Astrocyte of the cerebellum (primary cell): ENCODE data around the gene TMEM17.
"Not testable (repeated sequence)": the region's sequence is repeated elsewhere in the genome, so short reads cannot be mapped to it uniquely, and the experiment has no call there.

Experiments used
- DNase-seq: peaks from one replicate; pipeline ENCODE4 v3.0.0-alpha.2; 2011; ENCODE audit warnings: low read depth
- H3K4me3 ChIP-seq: 2 replicates; pipeline ENCODE4 v1.5.1; 2011; ENCODE audit warnings: mild to moderate bottlenecking, low read depth, low read length, moderate library complexity
- in situ Hi-C: cut with HindIII; loops from 2 replicates; pipeline ENCODE4 v1.10.0; 2017; ENCODE audit warnings: low sequenced_read_pairs
- TF ChIP-seq, protein P1 (sequence below): IDR thresholded peaks from 2 replicates; pipeline ENCODE4 v1.5.1; 2012; ENCODE audit warnings: low read length, low read depth, moderate library complexity, mild to moderate bottlenecking; ENCODE audit errors: missing control alignments

Gene TMEM17

DNA sequence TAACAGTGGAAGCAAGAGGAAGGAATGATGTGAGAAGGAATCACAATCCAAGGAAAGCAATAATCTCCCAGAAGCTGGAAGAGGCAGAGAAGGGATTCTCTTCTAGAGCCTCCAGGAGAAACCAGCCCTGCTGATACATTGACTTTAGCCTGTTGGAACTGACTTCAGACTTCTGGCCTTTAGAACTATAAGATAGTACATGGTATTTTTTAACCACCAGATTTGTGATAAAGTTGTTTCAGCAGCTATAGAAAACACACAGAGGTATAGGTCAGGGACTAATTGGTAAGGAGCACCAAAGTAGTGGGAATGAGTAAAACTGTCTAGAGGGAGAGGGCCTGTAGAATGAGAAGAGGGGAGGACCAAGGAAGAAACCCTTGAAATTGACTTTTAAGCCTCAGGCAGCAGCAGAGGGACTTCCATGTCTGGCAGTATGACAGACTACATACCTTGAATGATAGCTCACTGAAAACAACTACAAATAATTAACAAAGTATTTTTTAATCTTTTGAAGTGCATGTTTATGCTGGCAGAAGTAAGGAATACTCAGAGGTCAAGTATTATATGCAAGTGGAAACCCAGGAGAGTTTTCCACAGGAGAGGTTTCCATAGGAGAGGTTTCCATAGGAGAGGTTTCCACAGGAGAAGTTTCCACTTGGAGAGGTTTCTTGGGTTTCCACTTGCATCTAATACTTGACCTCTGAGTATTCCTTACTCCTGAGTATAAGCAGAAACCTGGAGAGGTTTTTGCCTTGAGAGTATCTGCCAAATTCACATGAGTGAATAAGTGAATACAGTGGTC is 33.8 kb upstream of the TMEM17 start:
- TF ChIP-seq, protein P1, sequence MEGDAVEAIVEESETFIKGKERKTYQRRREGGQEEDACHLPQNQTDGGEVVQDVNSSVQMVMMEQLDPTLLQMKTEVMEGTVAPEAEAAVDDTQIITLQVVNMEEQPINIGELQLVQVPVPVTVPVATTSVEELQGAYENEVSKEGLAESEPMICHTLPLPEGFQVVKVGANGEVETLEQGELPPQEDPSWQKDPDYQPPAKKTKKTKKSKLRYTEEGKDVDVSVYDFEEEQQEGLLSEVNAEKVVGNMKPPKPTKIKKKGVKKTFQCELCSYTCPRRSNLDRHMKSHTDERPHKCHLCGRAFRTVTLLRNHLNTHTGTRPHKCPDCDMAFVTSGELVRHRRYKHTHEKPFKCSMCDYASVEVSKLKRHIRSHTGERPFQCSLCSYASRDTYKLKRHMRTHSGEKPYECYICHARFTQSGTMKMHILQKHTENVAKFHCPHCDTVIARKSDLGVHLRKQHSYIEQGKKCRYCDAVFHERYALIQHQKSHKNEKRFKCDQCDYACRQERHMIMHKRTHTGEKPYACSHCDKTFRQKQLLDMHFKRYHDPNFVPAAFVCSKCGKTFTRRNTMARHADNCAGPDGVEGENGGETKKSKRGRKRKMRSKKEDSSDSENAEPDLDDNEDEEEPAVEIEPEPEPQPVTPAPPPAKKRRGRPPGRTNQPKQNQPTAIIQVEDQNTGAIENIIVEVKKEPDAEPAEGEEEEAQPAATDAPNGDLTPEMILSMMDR, result no peak
- DNase-seq, result no peak
- in situ Hi-C loops, result no loop called here
- no peak overlapping the region for H3K4me3 ChIP-seq

DNA sequence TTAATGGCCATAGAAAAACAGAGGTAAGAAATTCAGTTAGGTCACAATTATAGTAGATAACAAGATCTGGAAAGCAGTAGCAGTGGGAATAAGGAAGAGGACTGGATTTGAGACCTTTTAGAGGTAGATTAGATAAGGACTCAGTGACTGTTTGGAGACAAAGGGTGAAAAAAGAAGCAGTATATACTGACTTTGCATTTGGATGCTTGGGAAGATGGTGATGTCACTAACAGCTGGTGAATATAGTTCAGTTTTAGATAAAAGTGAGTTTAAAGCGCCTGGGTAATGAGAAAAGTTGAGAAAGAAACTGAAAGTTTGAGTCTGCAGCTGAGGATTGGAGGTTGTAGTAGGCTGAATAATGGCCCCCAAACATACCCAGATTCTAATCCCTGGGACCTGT is 32.8 kb upstream of the TMEM17 start:
- DNase-seq, result no peak
- H3K4me3 ChIP-seq, result no peak overlapping the region
- TF ChIP-seq, protein P1, result no peak
- in situ Hi-C loops, result no loop called here

DNA sequence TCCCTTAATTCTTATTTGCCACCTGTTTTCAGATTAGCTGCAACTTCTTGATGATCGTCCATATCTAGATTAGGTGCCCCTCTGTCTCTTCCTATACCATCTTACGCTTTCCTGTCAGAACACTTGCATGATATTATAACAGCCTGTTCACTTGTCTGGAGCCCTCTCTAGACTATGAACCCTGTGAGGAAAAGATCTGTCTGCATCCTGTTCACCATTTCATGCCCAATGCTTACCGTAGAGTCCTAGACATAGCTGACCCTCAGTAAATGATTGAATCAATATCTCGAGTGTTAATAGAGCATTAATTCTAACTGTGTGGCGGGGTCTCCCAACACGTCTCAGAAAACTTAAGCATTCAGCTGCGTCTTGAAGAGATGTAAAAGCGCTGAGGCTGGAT is 31.8 kb upstream of the TMEM17 start:
- TF ChIP-seq, protein P1, result no peak
- in situ Hi-C loops, result no loop called here
- no peak for DNase-seq
- H3K4me3 ChIP-seq, result no peak overlapping the region

DNA sequence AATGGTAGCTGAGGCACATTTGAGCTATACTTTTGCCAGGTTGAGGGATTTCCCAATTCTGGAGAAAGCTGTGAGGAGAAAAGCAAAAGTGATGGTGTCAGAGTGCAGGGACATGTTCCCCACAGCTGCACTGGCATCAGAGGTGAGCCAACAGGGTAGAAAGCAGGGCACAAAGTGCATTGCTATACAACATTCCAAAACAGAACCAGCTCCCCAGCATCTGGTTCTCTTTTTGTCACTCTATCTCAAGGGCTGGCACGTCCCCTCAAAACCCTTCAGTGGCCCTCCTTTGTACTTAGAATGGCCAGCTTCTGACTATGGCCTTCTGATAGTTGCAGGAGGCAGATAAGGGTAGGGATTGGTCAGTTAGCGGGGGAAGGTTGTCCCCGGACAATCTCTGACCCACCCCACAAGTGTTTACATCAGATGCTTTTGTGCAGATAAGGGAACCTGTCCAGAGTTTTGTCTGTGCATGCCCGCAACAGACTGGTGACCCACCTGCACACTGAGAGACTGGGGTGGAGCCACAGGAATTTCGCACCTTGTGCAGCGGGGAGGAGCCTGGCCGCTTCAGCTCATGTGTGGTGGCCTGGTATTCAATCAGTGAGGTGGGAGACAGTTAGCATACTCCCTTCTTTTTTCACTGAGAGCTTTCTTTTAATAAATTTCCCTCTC is 31.0 kb upstream of the TMEM17 start:
- no peak overlapping the region for H3K4me3 ChIP-seq
- in situ Hi-C loops, result no loop called here
- TF ChIP-seq, protein P1, result no peak
- DNase-seq, result no peak

DNA sequence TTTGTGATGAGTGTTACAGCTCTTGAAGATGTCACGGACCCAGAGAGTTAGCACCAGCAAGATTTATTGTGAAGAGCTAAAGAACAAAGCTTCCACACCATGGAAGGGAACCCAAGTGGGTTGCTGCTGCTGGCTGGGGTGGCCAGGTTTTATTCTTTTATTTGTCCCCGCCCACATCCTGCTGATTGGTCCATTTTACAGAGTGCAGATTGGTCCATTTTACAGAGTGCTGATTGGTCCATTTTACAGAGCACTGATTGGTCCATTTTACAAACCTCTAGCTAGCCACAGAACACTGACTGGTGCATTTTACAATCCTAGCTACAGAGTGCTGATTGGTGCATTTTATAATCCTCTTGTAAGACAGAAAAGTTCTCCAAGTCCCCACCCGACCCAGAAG is 29.5 kb upstream of the TMEM17 start:
- in situ Hi-C loops, H3K4me3 ChIP-seq, DNase-seq: not testable (repeated sequence)

DNA sequence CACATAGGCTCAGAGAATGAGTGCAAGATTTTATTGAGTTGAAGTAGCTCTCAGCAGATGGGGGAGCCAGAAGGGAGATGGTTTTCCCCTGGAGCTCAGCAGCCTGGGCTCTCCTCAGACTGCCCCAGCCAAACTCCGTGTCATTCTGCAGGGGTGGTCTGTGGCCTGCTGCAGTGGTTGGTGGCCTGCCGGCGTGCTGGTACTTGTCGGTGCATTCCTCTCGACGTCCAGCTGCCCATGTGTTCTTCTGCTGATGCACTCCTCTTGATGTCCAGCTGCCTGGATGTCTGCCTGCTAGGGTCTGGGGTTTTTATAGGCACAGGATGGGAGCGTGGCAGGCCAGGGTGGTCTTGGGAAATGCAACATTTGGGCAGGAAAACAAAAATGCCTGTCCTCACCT is 25.6 kb upstream of the TMEM17 start:
- no peak overlapping the region for H3K4me3 ChIP-seq
- in situ Hi-C loops, result no loop called here
- DNase-seq, result no peak
- TF ChIP-seq, protein P1, result no peak

DNA sequence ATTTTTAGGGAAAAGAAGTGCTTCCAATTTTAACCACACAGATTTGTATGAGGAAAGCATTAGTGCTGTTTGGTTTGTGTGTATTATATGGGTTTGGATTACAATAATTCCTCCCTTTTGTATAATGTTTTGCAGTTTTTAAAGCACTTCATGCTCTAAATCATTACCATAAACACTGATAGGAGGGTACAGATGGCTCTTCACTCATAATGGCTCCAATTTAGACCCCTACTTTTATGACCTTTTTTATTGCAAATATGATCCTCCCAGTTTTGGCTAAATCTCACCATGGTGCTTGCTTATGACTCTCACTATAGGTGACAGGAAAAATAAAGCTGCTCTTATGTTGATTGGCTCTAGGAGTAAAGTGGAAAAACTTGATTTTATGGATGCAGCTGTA is 23.8 kb upstream of the TMEM17 start:
- TF ChIP-seq, protein P1, result no peak
- no peak overlapping the region for H3K4me3 ChIP-seq
- DNase-seq, result no peak
- in situ Hi-C loops, result no loop called here
